ENCODE data around the gene SCNN1A.

DNA sequence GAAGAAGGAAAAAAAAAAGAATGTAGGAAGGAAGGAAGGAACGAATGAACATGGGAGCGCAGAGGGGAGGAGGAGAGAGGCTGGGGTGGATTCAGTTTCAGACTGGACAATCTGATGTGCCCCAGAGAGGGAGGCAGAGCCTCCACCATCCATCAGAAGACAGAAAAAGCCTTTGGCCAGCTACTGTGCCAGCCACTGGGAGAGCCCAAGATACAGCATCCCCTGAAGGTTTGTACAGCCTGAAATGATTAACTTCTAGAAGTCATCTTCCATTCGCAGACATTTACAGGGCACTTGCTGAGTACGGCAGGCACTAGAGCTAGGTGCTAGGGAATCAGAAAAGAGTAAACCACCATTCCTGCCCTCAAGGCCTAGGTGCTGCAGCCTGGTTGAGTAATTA lies 55.9 kb downstream of the SCNN1A start:
- no peak for TF ChIP-seq POLR2A (IDR thresholded peaks at IDR 0.05)
- TF ChIP-seq, protein P1, sequence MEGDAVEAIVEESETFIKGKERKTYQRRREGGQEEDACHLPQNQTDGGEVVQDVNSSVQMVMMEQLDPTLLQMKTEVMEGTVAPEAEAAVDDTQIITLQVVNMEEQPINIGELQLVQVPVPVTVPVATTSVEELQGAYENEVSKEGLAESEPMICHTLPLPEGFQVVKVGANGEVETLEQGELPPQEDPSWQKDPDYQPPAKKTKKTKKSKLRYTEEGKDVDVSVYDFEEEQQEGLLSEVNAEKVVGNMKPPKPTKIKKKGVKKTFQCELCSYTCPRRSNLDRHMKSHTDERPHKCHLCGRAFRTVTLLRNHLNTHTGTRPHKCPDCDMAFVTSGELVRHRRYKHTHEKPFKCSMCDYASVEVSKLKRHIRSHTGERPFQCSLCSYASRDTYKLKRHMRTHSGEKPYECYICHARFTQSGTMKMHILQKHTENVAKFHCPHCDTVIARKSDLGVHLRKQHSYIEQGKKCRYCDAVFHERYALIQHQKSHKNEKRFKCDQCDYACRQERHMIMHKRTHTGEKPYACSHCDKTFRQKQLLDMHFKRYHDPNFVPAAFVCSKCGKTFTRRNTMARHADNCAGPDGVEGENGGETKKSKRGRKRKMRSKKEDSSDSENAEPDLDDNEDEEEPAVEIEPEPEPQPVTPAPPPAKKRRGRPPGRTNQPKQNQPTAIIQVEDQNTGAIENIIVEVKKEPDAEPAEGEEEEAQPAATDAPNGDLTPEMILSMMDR (IDR thresholded peaks at IDR 0.05) = no peak

Data from adrenal gland (tissue), 5 donors.